HG02798 (cell line): ENCODE results near the gene SYTL2.

ENCODE experiments used
- ATAC-seq: cut with Tn5 transposase; IDR thresholded peaks from one replicate; pipeline ENCODE4 v1.9.1; 2021; ENCODE audit warnings: mild to moderate bottlenecking; ENCODE audit not compliant: unreplicated experiment, poor library complexity

The SYTL2 gene

DNA sequence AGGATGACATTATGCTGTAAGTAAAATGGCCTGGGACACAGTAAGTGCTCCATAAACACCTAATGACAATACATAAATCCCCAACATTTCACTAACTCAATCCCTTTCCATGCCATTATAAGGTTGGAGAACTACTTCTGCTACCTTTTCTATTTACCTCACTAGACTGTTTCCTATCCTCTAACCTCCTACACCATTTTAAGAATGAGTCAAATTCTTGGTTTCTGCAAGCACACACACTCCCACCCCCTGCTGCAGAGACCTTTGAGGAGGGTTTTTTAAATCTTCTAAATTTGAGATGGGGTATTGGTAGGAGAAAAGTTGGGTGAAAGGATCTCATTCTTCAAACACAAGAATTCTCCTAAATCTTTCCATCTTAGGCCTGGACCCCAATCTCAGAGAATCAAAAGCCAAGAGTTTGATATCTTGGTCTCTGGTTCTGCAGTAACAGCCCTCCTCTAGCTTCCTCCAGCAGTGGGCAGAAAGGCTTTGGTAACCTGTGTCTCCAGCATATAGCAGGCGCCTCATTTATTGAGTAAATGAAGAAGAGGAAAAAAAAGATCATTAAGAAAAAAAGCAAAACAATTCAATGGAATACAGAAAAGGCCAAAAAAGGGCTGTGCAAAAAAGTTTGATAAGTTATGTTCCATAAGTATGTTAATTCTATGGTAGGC is 42.3 kb downstream of the SYTL2 start:
- peak; percentile 72 for ATAC-seq

DNA sequence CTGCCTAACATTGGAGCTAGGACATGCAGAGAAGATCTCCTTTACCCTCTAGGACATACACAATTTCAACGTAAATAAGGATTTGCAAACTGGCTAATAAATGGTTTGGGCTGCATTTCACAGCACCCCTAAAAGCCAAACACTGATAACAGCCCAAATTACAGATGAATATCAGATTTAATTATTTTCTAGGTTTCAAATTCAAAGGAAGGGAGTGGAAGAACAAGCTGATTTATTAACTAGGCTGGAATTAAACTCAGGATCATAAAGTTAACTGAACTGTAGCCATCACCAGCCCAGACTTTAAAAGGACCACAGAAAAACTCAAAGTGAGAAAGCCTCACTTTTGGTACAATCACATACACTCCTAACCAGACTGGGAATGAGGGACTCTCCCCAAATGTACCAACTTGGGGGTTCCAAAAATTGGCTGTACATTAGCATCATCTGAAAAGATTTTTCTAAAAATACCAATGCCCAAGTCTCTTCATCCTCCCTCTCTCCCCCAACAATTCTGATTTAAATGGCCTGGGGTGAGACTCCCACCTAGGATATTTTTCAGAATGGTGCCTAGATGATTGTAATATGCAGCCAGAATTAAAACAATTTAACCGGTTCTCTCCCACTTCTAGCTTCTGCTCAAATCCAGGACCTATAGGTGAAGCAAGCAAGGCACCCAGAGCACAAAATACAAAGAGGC is 43.5 kb downstream of the SYTL2 start:
- ATAC-seq, result no peak

DNA sequence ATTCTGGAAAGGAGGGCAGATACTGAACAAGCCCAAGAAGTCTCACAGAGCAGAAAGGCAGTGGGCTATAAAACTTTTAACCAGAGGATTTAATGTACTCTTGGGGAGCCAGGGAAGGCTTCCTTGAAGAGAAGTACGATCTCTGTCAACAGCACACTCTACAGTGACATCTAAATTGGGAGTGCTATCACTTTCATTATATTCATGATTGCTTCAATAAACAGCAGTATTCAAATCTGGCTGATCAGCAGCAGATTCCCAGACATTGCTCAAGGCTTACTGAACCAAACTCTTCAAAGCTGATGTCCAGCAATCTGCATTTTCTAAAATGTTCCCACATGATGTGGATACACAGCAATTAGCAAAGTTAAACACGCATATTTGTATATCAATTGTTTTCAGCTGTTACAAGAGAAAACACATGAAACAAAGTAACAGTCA is 44.2 kb downstream of the SYTL2 start:
- ATAC-seq, result no peak

DNA sequence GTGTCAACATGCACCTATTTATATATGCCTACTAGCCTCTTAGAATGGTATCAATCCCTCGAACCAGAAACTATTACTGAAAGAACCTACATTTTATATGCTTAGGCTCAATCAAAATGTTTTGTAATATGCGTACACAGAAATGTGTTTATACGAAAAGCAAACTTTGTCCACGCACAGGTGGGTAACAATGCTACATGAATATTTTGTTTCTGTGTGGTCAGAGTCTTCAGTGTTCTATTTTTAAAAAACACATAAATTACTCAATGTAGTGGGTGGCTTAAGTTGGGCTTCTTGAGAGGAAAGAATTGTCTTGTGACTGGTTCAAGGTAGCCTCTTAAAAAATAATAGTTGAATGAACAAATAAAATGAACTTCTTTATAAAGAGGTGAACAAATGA is 46.1 kb downstream of the SYTL2 start:
- ATAC-seq, result no peak

DNA sequence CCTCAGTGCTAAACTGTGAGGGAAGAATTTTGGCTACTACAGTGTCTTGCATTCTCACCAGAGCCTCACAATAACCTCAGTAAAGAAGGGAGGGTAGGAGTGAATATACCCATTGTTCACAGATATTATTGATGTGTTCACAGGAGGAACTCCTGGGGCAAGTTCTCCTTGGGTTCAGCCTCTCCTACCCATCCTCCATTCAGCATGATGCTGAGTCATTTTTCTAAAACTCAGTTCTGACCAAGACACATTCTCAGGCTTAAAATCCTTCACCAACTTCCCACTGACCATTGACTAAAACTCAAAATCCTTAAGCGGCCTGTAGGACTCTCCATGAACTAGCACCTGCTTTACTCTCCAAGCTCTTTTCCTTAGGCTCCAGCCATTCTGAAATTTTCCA is 48.7 kb downstream of the SYTL2 start:
- no peak for ATAC-seq

DNA sequence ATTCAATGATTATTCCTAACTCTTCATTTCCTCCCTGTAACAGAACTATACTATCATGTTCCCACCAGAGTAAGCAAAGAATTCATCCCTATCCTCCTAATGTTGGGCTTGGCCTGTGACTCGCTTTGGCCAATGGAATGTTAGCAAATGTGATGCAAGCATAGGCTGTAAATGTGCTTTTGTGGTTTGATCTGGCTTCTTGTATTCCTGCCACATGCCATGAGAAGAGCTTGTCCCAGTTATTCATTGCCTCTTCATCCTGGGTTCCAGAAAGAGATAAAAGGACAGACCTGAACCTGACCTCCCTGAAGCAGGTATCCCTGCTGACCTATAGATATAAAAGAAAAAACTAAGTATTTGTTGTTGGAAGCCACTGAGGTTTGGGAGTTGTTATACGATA is 51.0 kb downstream of the SYTL2 start:
- no peak for ATAC-seq

DNA sequence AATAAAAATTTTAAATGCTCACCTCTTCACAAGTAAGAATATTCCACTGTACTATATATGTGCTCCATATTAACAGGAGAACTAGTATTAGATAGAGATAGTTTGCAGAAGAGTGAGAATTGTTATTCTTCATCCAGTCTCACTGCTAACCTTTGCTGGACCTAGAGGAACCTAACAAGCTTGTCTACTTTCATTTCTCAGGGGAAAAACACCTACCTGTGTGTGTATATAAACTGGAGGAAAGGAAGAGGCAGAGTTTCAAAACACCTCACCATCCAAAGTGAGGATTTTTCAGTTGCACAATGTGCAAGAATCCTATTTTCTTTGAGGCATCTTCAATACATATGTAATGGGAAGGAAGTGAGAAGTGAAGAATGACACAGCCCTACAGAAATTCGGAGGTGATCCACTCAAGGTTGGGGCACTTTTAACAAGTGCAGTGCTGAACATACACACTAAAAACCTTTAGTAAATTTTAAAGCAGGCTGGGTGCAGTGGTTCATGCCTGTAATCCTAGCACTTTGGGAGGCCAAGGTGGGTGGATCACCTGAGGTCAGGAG is 52.4 kb downstream of the SYTL2 start:
- no peak for ATAC-seq

DNA sequence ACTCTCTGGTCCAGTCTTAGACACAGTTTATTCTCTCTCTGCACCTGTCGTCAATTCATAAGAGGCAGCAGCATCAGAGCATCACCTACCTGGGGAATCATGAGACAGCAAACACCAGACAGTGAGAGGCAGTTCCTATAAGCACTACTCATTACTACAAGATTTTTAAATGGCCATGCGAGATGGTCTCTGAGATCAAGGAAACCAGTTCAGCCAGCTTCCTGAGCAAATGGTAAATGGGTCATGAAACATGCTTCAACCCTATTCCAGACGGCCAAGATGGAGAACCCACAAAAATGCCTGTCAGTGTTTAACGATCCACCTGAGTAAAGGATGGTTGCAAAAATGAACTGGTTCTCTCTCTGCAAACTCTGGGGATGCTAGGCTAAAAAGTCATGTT is 52.9 kb downstream of the SYTL2 start:
- ATAC-seq, result no peak

DNA sequence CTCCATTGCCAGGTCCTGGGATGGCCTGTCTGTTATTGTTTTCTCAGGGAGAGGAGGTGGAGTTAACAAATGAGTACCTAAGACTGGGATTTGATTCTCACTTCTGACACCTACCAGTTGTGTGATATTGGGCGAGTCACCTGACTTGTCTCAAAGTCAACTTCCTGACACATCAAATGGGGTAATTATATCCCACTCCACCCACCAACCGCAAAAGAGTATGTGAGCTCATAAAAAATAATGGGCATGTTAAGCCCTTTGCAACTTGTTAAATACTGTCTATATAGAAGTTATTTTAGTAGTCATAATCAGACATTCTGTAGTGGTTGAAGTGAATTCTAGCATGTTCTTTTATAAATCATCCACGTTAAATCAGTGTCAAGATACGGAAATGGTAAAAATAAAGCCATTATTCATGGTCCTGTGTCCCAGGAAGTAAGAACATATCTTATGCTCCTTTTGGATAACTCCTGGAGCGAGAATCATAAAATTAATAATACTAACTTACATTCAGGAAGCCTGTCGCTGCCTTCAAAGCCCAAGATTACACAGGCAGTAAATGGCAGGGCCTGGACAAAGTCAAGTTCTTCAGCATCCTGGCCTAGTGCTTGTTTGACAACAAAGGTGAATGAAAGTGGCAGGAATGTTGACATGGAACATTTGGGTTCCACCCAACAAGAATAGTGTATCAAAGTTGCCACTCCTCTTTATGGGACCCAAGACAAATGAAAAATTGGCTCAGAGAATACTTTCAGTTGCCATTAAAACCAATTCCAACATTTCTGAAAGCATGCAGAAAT is 54.3 kb downstream of the SYTL2 start:
- no peak for ATAC-seq

DNA sequence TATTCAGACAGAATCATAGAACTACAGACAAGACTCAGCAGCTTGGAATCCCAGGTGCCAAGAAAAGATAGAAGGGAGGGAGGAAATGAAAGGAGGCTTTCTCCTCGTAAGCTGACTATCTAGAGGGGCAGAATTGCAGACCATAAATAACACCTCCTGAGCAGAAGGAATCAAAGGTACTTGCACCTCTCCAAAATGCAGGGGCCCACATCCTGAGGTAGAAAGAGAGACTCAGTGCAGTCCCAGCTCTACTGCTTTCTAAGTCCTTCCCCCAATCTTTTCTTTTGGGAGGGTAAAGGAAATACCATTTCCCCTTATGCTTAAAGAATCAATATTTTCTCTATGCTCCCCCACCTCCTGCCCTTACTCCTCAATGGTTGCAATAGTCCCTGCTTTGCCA is 55.2 kb downstream of the SYTL2 start:
- ATAC-seq, result no peak

DNA sequence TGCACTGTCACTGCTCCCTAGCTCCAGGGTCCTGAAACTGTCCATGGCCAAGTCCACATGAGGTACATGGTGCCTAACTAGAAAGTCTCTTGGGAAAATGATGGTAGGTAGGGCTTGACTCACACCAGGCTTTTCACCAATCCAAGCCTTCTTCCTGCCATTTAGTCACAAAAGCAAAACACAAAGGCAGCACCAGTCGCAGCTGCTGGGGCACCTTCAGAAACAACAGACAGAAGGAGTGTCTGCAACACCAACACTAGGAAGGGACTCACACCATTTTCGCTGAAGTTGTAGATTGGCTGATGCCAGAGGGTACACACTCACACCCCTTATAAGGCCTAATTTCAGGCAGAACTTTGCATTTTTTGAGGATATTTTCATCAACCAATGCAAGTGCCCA is 55.7 kb downstream of the SYTL2 start:
- ATAC-seq, result no peak

DNA sequence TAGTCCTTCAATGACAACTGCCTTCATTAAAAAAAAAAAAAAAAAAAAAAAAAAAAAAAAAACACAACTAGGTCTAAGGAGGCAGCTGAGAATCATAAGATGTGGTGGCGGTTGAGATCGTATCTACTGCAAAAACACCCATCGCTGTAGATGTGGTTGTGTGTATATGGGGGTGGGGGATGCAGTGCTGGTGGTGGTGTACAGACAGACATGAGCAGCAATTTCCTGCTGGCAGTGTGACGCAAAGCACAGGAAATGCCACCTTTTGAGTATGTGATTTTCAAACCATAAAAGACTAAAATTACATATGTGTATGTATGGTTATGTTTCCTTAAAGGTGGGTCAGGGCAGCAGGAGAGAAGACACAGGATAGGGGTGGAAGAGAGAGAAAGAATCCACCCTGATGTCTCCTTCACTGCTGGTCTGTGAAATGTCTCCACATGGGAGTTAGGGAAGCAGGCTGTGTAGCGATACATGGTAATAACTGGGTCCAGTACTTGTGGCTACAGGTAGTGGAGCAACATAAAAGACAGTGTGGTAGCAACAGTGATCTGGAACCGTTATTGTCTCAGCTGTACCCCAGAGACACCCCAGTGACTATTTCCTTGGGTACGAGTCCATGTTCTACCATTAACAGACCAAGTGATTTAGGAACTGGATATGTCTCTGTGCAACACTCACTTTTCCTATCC is 57.9 kb downstream of the SYTL2 start:
- ATAC-seq, result no peak

DNA sequence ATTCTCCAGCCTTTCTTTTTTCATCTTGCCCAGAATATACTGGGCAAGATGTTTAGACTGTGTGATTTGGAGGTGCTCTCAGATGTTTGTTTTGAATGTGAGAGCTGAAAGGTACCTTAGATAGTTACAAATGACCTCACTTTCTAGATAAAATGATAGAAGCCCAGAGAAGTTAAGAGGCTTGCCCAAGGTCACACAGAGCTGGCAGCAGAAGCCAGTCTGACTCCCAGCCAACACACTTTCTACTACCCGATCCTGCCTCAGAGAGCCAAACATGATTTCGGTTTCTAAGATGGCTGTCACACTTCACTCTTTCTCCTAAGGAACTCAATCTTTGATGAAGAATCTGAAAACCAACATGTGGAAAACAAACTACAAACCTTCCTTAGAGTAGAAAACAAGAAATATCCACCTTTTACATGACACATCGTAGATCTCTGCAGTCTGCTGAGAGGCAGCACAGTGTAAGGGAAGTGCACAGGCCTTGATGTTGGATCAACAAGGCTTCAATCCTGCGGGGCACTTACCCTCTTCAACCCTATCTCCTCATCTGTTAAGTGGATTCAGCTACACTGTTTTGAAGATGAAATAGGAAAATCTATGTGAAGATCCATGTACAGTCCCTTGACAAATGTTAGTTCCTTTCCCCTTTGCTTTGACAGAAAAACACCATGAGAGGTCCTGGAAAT is 58.6 kb downstream of the SYTL2 start:
- ATAC-seq, result no peak

DNA sequence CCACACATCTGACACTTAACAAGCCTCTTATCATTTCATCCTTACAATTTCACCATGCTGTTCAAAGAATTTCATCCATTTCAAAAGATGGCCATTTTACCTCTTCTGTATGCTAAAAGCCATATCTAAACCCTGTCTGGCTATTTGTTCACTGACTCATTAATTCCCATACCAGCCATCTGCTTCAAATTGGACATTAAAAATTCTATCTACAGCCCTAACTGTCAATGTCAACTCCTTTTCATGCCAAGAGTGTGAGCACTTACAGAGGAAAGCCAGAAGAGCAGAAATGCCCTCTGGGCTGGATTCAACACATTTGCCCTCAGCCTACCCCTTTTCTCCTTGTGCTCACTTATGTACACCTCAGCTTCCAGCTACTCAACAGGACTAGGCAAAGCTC is 59.2 kb downstream of the SYTL2 start:
- ATAC-seq, result no peak

DNA sequence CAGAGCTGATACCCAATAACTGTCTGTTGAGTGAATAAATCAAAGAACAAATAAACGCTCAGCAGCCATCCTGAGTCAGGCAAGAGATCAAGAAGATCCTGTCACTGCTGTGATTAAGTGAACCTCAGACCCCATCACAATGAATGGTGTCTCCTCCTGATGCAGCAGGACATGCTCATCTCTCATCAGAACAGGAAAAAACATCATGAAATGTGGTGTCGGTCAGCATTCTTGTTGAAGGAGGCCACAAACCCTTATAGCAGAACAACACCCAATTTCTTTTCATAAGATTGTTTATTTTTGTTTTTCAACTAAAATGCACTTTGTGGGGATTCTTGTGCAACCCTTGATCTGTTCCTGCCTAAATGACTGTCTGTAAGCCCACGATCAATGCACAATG is 60.3 kb downstream of the SYTL2 start:
- ATAC-seq, result no peak

DNA sequence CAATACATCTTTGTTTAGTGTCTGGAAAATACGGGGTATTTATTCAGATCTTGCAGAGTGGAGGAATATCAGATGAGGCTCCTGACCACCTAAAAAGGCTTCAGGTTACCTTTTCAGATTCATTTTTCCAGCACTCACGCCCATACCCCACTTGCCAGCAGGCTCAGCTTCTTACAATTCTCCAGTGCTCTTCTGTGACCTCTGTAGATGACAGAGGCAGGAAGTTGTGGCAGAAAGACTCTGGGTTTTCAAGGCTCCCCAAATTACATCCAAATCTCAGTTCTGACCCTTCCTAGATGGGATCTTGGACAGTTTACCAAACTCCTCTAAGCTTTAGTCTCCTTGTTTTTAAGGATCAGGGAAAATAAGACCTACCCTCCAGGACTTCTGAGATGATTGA is 61.1 kb downstream of the SYTL2 start:
- ATAC-seq, result no peak

DNA sequence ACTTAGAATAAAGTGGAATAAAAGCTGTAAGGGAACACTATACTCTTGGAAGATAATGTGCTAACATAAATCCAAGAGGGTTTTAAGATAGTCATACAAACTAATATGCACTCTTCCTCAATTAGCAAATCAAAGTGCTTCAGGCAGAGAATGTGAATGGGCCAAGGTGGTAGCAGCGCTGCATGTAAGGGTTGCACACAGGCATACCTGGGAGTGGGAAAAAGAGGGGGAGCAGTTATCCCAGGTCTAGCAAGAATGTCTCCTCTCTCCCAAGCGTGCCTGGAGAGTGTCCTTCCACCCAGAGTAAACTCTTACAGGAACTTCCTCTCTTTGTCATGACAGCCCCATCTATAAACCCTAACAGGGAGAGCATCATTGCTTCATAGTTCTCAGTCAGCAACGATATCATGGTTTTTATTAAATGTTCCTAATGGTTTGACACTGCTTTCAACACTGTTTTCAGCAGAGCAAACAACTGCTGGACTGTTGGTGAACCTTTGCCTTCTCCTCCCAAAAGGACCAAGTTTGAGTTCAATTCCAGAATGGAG is 61.6 kb downstream of the SYTL2 start:
- ATAC-seq, result no peak

DNA sequence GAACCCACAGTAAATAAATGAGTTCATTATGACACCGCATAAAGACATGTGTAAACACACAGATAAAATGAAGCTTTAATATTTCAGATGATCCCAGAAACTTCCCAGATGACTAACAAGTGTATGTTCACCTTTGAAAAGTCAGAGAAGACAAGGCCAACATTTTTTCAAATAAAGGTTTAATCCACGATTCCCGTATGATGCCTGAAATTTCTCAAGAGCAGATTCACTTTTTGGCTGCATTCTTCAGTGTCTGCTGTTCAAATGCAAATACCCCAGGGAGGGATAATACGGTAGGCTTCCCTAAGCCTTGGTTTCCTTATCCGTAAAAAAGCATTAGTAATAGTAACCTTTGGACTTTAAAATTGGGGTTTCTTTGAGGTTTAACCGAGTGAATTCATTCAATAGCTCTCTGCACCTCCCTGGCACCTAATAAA is 62.5 kb downstream of the SYTL2 start:
- ATAC-seq, result no peak

DNA sequence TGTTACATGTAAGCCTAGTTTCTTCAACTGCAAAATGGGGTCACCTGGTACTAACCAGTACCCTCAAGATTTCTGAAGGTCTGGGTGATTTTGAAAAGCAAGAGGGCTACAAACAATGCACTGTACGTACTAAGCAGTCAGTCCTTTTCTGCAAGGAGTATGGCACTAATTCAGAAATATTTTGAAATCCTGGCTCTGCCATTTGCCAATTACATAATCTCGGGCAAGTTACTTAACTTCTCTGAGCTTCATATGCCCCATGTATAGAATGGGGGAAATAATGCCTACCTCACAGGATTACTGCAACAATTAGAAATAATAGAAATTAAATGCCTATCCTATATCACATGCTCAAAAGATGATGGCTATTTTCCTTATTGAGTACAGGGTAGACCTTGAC is 64.3 kb downstream of the SYTL2 start:
- ATAC-seq, result no peak

DNA sequence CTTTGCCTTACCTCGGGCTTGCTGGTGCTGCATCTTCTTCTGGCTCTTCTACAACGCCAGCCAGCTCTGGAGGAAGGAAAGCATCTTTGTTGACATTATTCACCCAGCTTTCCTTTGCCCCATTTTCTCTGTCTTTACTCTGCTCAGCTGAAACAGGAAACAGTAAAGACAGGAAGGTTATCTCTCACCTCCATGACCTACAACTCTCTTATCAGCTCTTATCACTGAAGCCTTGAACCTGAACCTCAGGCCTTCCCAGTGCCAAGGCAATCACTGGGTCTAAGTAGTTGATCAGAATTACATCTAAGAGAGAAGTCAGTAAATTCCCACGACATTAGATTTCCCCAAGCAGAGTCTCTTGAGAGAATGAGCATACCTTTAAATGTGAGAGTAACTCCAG is 65.3 kb downstream of the SYTL2 start:
- ATAC-seq, result no peak
